Esophagus muscularis mucosa (tissue), 4 donors: ENCODE data around the gene C12orf43.

Source experiments
- CTCF ChIP-seq, 3 experiments: fragments of 200-600 bp in 2 of 3; fragments of 450-650 bp in 1 of 3; sonication (generic) in 2 of 3; IDR thresholded peaks; one replicate each; pipeline ENCODE4 v1.5.1; 2017 to 2019; ENCODE audit warnings: antibody characterized with exemption in 3 of 3, mild to moderate bottlenecking in 2 of 3, moderate library complexity in 1 of 3
- EP300 ChIP-seq: sonication (generic); formaldehyde crosslinking; IDR thresholded peaks from one replicate; pipeline ENCODE4 v1.6.1; 2017; ENCODE audit warnings: antibody characterized with exemption
- POLR2A ChIP-seq: fragments of 450-650 bp; IDR thresholded peaks from one replicate; pipeline ENCODE4 v1.6.1; 2017; ENCODE audit warnings: antibody characterized with exemption, moderate library complexity, mild to moderate bottlenecking, low read depth

- TF ChIP-seq CTCF (IDR thresholded peaks at IDR 0.05) (no peak), EP300 (no peak), POLR2A (no peak)
Observed at GRCh38 chr12:121000530-121000929, 15.8 kb downstream of the C12orf43 start.
